HUES64 (cell line): ENCODE data around the gene SAMD1. TPM values are rescaled to one million over a fixed set of nuclear protein-coding genes. Genes with fewer than 3 reads are reported as not detected.
A peak's percentile ranks its signal among the peaks of the same experiment; 100 is the strongest.

Source experiments
- H3K27ac ChIP-seq: 2 replicates; pipeline ENCODE4 v1.7.0; 2013; ENCODE audit warnings: low read depth, low read length, inconsistent platforms
- H3K27me3 ChIP-seq: 2 replicates; pipeline ENCODE4 v1.6.1; 2013; ENCODE audit warnings: mild to moderate bottlenecking, low read length; ENCODE audit not compliant: insufficient read depth
- H3K36me3 ChIP-seq: 2 replicates; pipeline ENCODE4 v1.6.1; 2013; ENCODE audit warnings: mild to moderate bottlenecking, low read length; ENCODE audit not compliant: insufficient read depth
- H3K4me1 ChIP-seq: 2 replicates; pipeline ENCODE4 v1.6.1; 2013; ENCODE audit warnings: mild to moderate bottlenecking, low read length, moderate library complexity; ENCODE audit not compliant: insufficient read depth
- H3K4me3 ChIP-seq: 2 replicates; pipeline ENCODE4 v1.5.1; 2013; ENCODE audit warnings: mild to moderate bottlenecking, low read length, moderate library complexity
- H3K9ac ChIP-seq: 2 replicates; pipeline ENCODE4 v1.6.1; 2013; ENCODE audit warnings: mild to moderate bottlenecking, low read depth, low read length
- H3K9me3 ChIP-seq: 2 replicates; pipeline ENCODE4 v1.6.1; 2013; ENCODE audit warnings: low read depth, low read length; ENCODE audit not compliant: insufficient read depth
- WGBS: fragments of 150-250, 120-280 bp; methylation state at CpG from one replicate; pipeline ENCODE4 v1.1.7; 2013; ENCODE audit warnings: missing lambda C conversion rate; 5-methylcytosine and 5-hydroxymethylcytosine counted together
- polyA plus RNA-seq, 2 experiments: library from polyadenylated mRNA; stranded (reverse); fragments of 50-300 nt; gene quantifications; one replicate each; pipeline ENCODE4 v1.2.3, GENCODE V29; 2013

Gene SAMD1
- polyA plus RNA-seq (2013, experiment 1 of 2): 51.0 TPM
- 57.8 TPM for polyA plus RNA-seq (2013, experiment 2 of 2)

DNA sequence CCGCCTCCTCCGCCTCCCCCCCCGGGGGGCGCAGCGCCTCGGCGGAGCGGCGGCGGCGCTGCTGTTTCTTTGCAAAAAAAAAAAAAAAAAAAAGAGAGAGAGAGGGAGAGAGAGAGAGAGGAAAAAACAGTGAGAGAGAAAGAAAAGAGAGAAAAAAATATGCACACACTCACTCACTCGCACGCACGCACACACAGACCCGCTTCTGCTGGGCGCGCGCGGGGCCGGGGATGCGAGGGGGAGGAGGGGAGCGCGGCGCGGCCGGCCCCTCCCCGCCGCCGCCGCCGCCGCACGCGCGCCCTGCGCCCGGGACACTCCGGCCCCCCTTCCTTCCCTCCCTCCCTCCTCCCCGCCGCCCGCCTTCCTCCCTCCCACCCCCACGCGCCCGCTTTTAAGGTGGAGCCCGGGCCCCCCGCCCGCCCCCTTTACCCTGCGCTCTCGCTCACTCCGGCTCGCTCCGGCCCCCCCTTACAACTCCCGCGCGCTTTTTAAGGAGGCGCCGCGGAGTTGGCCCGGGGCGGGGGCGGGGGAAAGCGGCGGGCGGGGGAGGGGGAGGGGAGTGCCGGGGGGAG lies at the start of gene SAMD1:
Gene SAMD1, minus strand, starts transcription at position 243 of the 572 bp plus-strand sequence.
- H3K27ac ChIP-seq: peak within 1 kb of the TSS; percentile 83; the same call in 1 of the 2 replicates
- 0% methylated on average over 8 of the region's 65 CpGs for WGBS

DNA sequence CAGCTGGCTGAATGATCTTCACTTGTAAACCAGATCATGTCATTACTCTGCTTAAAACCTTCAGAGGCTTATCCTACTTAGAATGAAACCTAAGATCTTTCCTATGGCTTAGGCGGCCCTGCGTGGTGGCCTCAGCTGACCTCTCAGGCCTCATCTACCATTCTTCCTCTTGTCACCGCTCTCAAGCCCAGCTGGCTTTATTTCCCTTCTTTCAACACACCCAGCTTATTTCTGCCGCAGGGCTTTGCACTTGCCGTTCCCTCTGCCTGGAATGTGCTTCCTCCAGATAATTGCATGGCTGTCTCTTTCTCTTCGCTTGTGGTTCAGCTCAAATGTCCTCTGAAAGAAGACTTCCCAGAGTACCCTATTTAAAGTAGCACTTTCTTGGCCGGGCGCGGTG lies 49.4 kb upstream of the SAMD1 start:
- H3K36me3 ChIP-seq: no peaks in the 10 kb centered on the region
- H3K9ac ChIP-seq: no peak overlapping the region
- no peak overlapping the region for H3K27ac ChIP-seq
- no peaks in the 10 kb centered on the region for H3K27me3 ChIP-seq
- 95% methylated on average over 9 of the region's 9 CpGs for WGBS
- H3K9me3 ChIP-seq: no peaks in the 10 kb centered on the region
- peaks cover 6% of the 10 kb centered on the region; the same call in 1 of the 2 replicates for H3K4me1 ChIP-seq
- H3K4me3 ChIP-seq: no peak overlapping the region

More for the DNA sequence above, at the start of gene SAMD1:
- H3K9me3 ChIP-seq: peaks cover 7% of the 10 kb centered on the region
- peaks cover 3% of the 10 kb centered on the region; the same call in 1 of the 2 replicates for H3K4me1 ChIP-seq
- H3K4me3 ChIP-seq: peak within 1 kb of the TSS; percentile 86
- peaks cover 17% of the 10 kb centered on the region for H3K36me3 ChIP-seq
- peak within 1 kb of the TSS; percentile 55 for H3K9ac ChIP-seq
- peaks cover 6% of the 10 kb centered on the region for H3K27me3 ChIP-seq

DNA sequence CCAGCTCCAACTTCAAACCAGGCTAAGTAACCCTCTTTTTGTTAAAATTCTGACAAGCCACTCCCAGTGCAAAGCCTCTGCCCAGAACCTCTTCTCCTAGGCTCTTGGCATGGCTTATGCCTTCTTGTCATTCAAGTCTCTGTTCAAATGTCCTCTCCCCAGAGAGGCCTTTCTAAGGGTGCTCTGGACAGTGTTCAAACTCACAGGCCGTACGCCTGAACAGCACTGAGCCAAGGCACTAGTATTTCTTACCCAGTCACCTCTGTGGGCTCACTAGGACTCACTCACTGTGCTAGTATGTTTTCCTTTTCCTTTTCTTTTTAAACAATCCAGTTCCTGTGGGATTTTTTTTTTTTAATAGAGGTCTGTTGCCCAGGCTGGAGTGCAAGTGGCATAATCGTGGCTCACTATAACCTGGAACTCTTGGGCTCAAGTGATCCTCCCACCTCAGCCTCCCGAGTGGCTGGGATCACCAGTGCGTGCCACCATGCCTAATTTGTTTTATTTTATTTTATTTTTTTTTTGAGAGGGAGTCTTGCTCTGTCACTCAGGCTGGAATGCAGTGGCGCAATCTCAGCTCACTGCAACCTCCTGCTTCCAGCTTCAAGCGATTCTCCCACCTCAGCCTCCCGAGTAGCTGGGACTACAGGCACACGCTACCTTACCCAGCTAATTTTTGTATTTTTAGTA lies 48.2 kb upstream of the SAMD1 start:
- 94% methylated on average over 6 of the region's 9 CpGs for WGBS
- Histone ChIP-seq H3K27ac (no peak overlapping the region), H3K36me3 (no peaks in the 10 kb centered on the region), H3K27me3 (no peaks in the 10 kb centered on the region), H3K4me3 (no peak overlapping the region), H3K9ac (no peak overlapping the region), H3K9me3 (no peaks in the 10 kb centered on the region), H3K4me1 (peaks cover 13% of the 10 kb centered on the region)

DNA sequence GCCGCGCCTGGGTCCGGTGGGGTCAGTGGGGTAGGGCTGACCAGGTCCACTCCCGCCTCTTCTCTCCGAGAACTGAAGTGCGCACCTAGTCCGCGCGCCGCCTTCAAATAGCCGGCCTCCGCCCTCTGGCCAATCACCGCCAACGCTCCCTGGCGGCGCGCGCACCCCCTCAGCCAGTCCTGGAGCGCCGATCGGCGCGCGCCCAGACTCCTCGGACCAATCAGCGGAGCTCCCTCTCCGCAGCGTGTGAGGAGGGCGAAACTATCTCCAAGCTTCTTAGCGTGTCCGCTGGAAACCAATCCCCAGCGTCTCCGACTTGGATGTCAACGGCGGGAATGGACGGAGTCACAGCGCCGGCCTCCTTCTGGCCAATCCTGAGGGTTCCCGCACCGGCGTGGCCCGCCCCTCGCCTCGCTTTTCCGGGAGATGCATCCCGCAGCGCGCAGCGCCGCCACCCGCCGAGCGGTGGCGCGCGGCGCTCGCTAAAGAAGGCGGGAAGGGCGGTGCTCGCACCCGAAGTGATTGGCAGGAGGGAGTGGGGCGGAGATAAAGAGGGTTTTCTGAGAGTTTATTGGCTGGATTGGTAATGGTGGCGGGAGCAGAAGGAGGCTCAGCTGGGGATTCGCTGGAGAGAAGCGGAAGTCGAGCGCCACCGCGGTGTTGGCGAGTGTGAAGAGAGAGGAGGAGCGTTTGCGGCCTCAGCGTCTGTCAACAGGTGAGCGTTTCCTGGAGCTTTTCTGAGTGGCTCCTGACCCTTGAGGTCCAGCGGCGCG lies 46.1 kb upstream of the SAMD1 start, which contains the start of gene ASF1B:
Gene ASF1B, minus strand, starts transcription at position 81 of the 773 bp plus-strand sequence. CDS start 133 bp downstream, outside the sequence.
- H3K9ac ChIP-seq: peak within 1 kb of the TSS; percentile 83
- H3K4me3 ChIP-seq: peak within 1 kb of the TSS; percentile 93
- no peaks in the 10 kb centered on the region for H3K27me3 ChIP-seq
- peak within 1 kb of the TSS; percentile 92 for H3K27ac ChIP-seq
- no peaks in the 10 kb centered on the region for H3K9me3 ChIP-seq
- H3K4me1 ChIP-seq: peaks cover 13% of the 10 kb centered on the region
- WGBS: under 1% methylated on average over 78 of the region's 78 CpGs
- H3K36me3 ChIP-seq: peaks cover 5% of the 10 kb centered on the region; the same call in 1 of the 2 replicates

DNA sequence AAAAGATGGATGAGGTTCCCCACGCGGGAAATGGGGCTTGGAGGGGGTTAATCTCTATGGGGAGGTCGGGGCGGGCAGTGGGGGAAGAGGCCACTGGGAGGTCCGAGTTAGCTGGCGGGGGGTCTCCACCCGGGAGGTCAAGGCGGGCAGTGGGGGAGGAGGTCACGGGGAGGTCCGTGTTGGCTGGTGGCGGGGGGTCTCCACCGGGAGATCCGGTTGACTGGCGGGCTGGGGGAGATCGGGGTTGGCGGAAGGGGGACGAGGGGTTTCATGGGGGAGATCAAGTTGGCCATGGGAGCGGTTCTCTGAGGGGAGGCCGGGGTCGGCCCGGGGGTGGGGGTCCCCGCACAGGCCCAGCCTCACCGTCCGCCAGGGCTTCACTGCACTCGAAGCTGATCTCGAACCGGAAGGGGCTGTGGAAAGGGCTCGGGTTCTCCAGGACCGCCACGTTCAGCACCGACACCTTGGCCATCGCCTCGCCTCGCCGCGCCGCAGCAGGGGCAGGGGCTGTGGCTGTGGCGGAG lies 45.5 kb upstream of the SAMD1 start:
- peak overlapping the region; percentile 93 for H3K4me3 ChIP-seq
- H3K9ac ChIP-seq: peak overlapping the region; percentile 83
- WGBS: 1% methylated on average over 38 of the region's 38 CpGs
- H3K9me3 ChIP-seq: no peaks in the 10 kb centered on the region
- peak overlapping the region; percentile 92 for H3K27ac ChIP-seq
- H3K36me3 ChIP-seq: peaks cover 6% of the 10 kb centered on the region; the same call in 1 of the 2 replicates
- H3K27me3 ChIP-seq: no peaks in the 10 kb centered on the region
- peaks cover 13% of the 10 kb centered on the region for H3K4me1 ChIP-seq

DNA sequence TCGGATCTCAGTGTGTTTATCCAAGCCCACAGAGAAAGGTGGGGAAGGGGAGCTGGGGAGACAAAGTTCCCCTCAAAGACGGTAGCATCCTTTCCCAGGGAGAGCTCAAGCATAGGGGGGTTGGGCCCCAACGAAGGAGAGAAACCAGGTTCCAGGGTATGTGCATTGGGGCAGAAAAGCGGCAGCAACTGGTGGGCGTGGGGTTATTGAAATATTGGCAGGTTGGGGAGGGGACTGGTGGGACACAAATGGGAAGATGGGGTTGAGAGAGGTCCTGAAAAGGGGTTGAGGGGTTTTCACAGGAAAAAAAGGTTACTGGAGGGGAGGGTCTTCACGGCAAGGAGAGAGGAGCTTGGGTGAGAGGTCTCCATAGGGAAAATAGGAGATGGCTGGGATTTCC lies 44.8 kb upstream of the SAMD1 start:
- no peaks in the 10 kb centered on the region for H3K27me3 ChIP-seq
- peaks cover 6% of the 10 kb centered on the region; the same call in 1 of the 2 replicates for H3K36me3 ChIP-seq
- H3K4me3 ChIP-seq: peak overlapping the region; percentile 93
- no peaks in the 10 kb centered on the region for H3K9me3 ChIP-seq
- H3K9ac ChIP-seq: no peak overlapping the region
- H3K4me1 ChIP-seq: peaks cover 13% of the 10 kb centered on the region
- no peak overlapping the region for H3K27ac ChIP-seq
- WGBS: 65% methylated on average over 6 of the region's 6 CpGs

DNA sequence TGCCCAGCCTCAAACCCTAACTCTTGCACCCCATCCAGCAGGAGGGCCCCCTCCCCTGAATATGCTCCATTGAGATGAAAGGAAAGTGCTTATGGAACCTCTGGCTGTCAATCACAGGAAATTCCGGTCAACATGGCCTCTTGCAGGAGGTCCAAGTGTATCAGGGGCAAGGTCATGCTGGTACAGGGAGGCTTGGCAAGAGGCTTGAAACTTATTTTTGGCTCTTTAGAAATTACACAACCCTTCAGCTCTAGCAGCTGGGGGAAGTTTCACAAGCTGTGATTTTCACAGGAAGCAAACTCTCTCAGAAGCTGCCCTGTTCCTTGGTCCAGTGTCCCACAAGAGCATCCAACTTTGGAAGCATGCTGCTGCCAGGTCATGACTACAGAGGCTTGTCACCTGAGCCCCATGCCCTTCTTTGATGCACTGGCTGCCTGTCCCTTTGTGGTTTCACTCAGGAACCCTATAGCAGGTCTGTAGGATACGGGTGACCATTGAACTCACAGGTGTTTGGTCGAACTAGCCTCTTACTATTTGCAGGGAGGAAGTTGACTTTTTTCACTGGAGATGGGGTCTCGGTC lies 37.5 kb upstream of the SAMD1 start:
- Histone ChIP-seq H3K36me3 (peaks cover 37% of the 10 kb centered on the region), H3K27ac (no peak overlapping the region), H3K9ac (no peak overlapping the region), H3K9me3 (no peaks in the 10 kb centered on the region), H3K4me1 (no peaks in the 10 kb centered on the region), H3K27me3 (no peaks in the 10 kb centered on the region), H3K4me3 (no peak overlapping the region)
- 95% methylated on average over 4 of the region's 4 CpGs for WGBS

DNA sequence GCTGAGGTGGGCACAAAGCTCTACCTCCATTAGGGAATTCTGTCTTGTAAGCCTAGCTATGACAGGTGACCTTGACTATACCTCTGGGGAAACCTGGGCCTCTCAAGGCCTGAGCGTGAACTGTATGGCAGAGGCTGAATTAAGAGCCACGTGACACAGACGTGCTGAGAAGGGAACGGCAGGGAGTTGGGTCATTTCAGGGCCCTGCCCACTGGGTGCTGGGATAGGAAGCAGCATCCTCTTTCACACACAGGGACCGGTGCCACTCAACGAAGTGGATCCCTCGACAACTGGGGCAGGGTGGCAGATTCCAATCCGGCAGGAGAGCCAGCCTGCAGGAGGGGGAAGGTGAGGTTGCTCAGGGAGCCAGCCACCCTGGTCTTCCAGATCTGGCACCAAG lies 36.6 kb upstream of the SAMD1 start:
- H3K4me3 ChIP-seq: no peak overlapping the region
- H3K9ac ChIP-seq: no peak overlapping the region
- H3K27ac ChIP-seq: no peak overlapping the region
- H3K27me3 ChIP-seq: no peaks in the 10 kb centered on the region
- peaks cover 35% of the 10 kb centered on the region for H3K36me3 ChIP-seq
- H3K9me3 ChIP-seq: no peaks in the 10 kb centered on the region
- H3K4me1 ChIP-seq: no peaks in the 10 kb centered on the region
- 94% methylated on average over 8 of the region's 8 CpGs for WGBS

DNA sequence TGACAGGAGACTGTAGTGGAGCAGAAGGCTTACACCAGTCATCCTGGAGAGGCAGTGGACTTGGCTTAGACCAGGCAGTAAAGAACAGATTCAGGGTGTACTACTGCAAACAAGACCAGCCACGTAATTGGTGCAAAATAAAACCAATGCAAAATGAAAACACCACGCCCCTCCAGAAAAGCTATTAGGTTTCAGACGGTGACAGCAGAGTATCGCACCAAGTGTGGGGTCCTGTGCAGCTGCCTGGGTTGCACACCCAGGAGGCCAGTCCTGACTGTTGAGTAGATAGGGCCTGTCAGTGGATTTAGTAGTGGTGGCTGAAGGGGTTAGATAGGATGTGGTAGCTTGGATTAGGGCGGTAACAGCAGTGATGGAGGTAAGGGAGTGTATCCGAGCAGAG lies 32.4 kb upstream of the SAMD1 start:
- WGBS: 94% methylated on average over 6 of the region's 6 CpGs
- Histone ChIP-seq H3K27me3 (no peaks in the 10 kb centered on the region), H3K4me1 (peaks cover 4% of the 10 kb centered on the region; the same call in 1 of the 2 replicates), H3K36me3 (peaks cover 33% of the 10 kb centered on the region), H3K4me3 (no peak overlapping the region), H3K9ac (no peak overlapping the region), H3K9me3 (no peaks in the 10 kb centered on the region), H3K27ac (no peak overlapping the region)

DNA sequence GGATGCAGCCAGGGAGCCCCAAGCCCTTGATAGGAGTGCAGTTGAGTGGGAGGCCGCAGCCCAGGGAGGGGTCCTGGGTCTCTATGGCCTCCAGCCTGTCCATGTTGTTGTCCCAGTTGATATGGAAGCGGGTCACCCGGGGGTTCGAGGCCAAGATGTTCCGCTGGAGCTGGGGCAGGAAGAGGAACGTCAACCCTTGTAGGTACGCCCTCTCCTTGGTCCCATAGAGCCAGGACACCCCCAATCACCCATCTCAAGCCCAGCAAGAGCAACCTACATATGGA lies 29.9 kb upstream of the SAMD1 start:
- H3K4me1 ChIP-seq: peaks cover 7% of the 10 kb centered on the region; the same call in 1 of the 2 replicates
- no peak overlapping the region for H3K27ac ChIP-seq
- H3K36me3 ChIP-seq: peaks cover 26% of the 10 kb centered on the region
- 95% methylated on average over 7 of the region's 7 CpGs for WGBS
- no peak overlapping the region for H3K4me3 ChIP-seq
- H3K27me3 ChIP-seq: no peaks in the 10 kb centered on the region
- no peaks in the 10 kb centered on the region for H3K9me3 ChIP-seq
- no peak overlapping the region for H3K9ac ChIP-seq
